Duodenal mucosa (tissue), 2 donors: ENCODE data around the gene ATG4B.
"Not testable (repeated sequence)": the region's sequence is repeated elsewhere in the genome, so short reads cannot be mapped to it uniquely, and the experiment has no call there.

Experiments
- H3K27ac ChIP-seq: one replicate; pipeline ENCODE4 v1.7.0; 2013; ENCODE audit warnings: low read depth, low read length
- H3K27me3 ChIP-seq, 2 donors: one replicate each; pipeline ENCODE4 v1.7.0; 2013; ENCODE audit warnings: low read length in 2 of 2, control low read depth in 1 of 2; ENCODE audit not compliant: insufficient read depth in 2 of 2, control insufficient read depth in 1 of 2
- H3K36me3 ChIP-seq, 2 donors: one replicate each; pipeline ENCODE4 v1.7.0; 2013; ENCODE audit warnings: low read length in 2 of 2, control low read depth in 1 of 2; ENCODE audit not compliant: insufficient read depth in 2 of 2, control insufficient read depth in 1 of 2
- H3K4me1 ChIP-seq, 2 donors: one replicate each; pipeline ENCODE4 v1.7.0; 2013; ENCODE audit warnings: low read length in 2 of 2, control low read depth in 1 of 2; ENCODE audit not compliant: insufficient read depth in 2 of 2, control insufficient read depth in 1 of 2
- H3K4me3 ChIP-seq, 2 donors: one replicate each; pipeline ENCODE4 v1.7.0; 2013; ENCODE audit warnings: low read length in 2 of 2, low read depth in 1 of 2
- H3K9ac ChIP-seq, 2 donors: one replicate each; pipeline ENCODE4 v1.7.0; 2013; ENCODE audit warnings: low read length in 2 of 2, low read depth in 1 of 2
- H3K9me3 ChIP-seq, 2 donors: one replicate each; pipeline ENCODE4 v1.7.0; 2013; ENCODE audit warnings: low read length in 2 of 2, control low read depth in 1 of 2; ENCODE audit not compliant: control insufficient read depth in 1 of 2

The ATG4B gene

DNA sequence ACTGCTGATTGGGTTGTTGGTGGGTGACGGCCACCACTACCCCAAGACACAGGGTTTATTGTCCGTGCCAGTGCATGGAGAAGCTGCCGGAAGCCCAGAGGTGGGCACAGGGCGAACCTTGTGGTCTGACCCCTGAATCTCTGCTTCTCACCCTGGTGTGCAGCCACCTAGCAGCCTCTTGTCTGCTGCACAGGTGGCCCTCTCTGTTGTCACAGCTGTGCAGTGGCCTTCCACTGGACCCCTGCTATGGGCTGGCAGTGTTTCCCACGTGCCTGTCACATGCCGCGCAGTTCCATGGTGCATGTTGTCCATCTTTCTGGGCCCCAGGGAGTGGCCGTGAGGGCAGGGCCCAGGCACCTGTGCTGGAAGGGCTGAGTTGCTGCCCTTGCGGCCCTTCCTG is 15.2 kb downstream of the ATG4B start:
- Histone ChIP-seq H3K9ac (no peak overlapping the region), H3K27me3 (no peaks in the 10 kb centered on the region), H3K27ac (no peak overlapping the region), H3K4me3 (no peak overlapping the region), H3K36me3 (peaks cover 17 to 60% of the 10 kb centered on the region in 2 donors), H3K9me3 (no peaks in the 10 kb centered on the region), H3K4me1 (peaks cover 0 to 5% of the 10 kb centered on the region in 2 donors)

DNA sequence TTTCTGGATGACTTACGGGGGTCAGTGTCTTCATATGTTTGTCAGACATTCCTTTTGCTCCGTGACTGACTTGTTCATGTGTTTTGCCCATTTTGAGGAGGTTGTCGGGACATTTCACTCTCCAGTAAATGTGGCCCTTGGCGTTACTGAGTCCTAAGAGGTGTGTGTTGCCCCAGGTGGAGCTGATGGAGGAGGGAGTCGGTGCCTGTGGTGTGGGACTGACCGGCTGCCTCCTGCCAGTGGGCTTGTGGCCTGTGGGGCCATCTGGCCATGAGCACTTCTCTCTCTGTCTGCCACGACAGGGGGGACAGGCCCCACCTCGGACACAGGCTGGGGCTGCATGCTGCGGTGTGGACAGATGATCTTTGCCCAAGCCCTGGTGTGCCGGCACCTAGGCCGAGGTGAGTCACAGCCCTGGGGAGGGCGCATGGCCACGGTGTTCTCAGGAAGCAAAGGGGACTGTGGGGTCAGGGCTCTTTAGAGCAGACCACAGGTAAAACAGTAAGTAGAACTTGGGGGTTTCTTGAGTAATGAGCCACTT is 15.8 kb downstream of the ATG4B start:
- Histone ChIP-seq H3K27me3 (no peaks in the 10 kb centered on the region), H3K36me3 (peaks cover 17 to 64% of the 10 kb centered on the region in 2 donors), H3K9me3 (no peaks in the 10 kb centered on the region), H3K9ac (no peak overlapping the region), H3K4me3 (no peak overlapping the region), H3K4me1 (peaks cover 0 to 5% of the 10 kb centered on the region in 2 donors), H3K27ac (no peak overlapping the region)

DNA sequence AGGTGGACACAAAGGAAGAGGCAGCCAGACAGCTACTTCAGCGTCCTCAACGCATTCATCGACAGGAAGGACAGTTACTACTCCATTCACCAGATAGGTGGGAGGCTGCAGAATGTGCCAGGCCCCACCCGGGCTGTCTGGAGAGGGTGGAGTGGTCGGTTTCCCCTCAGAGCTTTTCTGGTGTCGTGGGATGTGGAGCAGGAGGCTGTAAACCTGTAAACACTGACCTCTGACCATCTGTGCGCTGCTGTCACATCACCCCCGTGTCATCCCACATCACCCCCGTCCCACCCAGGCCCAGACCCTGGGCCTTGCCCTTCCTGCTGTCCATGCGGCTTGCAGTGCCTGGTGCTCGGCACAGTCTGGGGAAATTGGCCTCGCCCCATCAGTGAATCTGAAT is 17.1 kb downstream of the ATG4B start:
- peaks cover 0 to 5% of the 10 kb centered on the region in 2 donors for H3K4me1 ChIP-seq
- no peaks in the 10 kb centered on the region for H3K27me3 ChIP-seq
- no peaks in the 10 kb centered on the region for H3K9me3 ChIP-seq
- no peak overlapping the region for H3K9ac ChIP-seq
- no peak overlapping the region for H3K4me3 ChIP-seq
- H3K36me3 ChIP-seq, result peaks cover 17 to 77% of the 10 kb centered on the region in 2 donors
- H3K27ac ChIP-seq, result no peak overlapping the region

DNA sequence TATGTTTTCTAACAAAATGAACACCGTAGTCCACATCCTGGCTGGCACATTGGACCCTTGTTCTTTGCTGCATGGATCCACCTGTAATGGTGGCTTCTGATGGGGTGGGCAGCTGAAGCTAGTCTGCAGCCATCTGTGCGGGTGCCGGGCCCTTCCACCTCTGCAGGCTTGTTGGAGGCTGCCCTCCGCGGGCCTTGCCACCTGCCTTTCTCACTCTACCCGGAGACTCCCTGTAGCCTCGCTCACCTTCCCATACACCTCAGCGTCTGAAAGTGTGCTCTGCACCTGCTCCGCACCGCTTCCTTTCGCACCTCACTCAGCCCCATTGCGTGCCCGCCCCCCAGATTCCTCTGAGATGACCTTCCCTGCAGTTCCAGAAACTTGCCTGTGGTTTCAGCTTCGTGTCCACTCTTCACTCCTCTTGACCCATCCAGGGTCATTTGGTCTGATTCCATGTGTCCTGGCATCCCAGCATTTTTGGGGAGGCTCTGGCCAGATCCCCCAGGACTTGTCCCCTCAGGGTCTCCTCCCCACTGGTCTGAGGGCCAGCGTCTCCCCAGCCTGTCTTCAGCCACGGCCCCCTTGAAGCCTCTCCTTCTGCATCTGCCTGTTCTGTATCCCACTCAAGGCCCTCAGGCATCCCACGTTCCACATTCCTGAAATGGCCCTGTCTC is 18.2 kb downstream of the ATG4B start:
- no peaks in the 10 kb centered on the region for H3K9me3 ChIP-seq
- no peaks in the 10 kb centered on the region for H3K27me3 ChIP-seq
- H3K4me1 ChIP-seq, result no peaks in the 10 kb centered on the region
- no peak overlapping the region for H3K27ac ChIP-seq
- no peak overlapping the region for H3K4me3 ChIP-seq
- no peak overlapping the region for H3K9ac ChIP-seq
- peaks cover 20 to 80% of the 10 kb centered on the region in 2 donors for H3K36me3 ChIP-seq

DNA sequence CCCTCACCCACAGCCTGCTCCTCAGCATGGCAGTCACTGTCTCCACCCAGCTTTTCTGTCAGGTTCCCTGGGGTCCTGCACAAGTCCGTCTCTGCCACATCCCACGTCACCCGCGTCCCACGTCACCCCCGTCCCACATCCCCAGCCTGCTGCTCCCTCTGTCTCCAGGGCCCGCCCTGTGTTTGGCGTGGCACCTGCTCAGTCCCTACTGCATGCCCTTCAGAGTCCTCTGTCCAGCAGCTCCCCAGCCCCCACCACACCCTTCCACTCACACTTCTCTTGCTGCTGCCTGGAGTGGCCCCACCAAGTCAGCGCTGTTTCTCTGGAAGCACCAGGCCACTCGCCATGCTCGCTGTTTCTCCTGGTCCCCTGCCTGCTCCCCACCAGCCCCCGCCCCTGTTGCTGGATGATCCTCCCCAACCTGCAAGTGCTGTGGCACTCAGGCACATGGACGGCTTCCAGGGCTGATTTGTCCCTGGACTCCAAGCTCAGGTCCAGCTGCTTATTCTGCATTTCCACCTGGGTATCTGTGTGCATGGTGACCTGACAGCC is 18.8 kb downstream of the ATG4B start:
- Histone ChIP-seq H3K9ac (no peak overlapping the region), H3K4me3 (no peak overlapping the region), H3K36me3 (peaks cover 20 to 85% of the 10 kb centered on the region in 2 donors), H3K9me3 (no peaks in the 10 kb centered on the region), H3K27me3 (no peaks in the 10 kb centered on the region), H3K4me1 (no peaks in the 10 kb centered on the region), H3K27ac (no peak overlapping the region)

DNA sequence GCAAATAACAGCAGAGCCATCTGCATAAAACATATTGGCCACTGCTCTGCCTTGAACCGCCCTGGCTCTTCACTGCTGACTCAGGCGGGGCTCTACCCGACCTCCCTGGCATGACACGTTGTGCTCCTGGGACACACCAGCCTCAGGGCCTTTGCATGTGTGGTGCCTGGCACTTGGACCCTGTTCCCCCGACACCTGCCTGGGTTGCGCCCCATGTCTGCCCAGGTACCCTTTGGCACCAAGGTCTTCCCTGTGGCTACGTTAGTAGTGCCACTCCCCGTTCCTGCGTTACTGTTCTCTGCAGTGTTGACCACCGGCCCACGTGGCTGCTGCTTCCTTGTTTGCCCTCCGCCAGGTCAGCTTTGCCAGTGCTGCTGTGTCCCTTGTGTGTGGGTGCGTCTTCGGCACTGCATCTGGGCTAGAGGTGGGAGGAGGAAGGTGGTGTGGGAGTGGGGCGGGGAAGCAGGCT is 20.3 kb downstream of the ATG4B start:
- H3K27ac ChIP-seq, result no peak overlapping the region
- H3K27me3 ChIP-seq, result no peaks in the 10 kb centered on the region
- H3K9ac ChIP-seq, result no peak overlapping the region
- H3K4me1 ChIP-seq, result no peaks in the 10 kb centered on the region
- peaks cover 16 to 81% of the 10 kb centered on the region in 2 donors for H3K36me3 ChIP-seq
- H3K4me3 ChIP-seq, result no peak overlapping the region
- H3K9me3 ChIP-seq, result no peaks in the 10 kb centered on the region

DNA sequence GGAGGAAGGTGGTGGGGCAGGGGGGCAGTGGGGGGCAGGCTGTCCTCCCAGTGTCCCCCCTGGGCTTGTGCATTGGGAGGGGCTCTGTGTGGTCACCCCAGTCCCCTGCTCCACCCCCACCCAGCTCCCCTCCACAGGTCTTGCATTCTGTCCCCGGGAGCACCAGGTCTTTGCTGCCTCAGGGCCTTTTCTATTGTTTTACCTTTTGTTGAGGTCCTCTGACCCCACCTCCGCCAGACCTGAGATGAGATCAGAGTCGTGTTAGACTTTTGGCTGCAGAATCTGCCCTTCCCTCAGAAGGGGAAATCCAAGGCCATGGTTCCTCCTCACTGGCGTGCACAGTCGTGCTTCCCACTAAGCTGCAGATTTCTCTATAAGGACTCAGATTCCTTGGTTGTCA is 20.8 kb downstream of the ATG4B start:
- Histone ChIP-seq H3K4me1 (no peaks in the 10 kb centered on the region), H3K9me3 (no peaks in the 10 kb centered on the region), H3K4me3 (no peak overlapping the region), H3K9ac (no peak overlapping the region), H3K27me3 (no peaks in the 10 kb centered on the region), H3K36me3 (peaks cover 12 to 76% of the 10 kb centered on the region in 2 donors), H3K27ac (no peak overlapping the region)

DNA sequence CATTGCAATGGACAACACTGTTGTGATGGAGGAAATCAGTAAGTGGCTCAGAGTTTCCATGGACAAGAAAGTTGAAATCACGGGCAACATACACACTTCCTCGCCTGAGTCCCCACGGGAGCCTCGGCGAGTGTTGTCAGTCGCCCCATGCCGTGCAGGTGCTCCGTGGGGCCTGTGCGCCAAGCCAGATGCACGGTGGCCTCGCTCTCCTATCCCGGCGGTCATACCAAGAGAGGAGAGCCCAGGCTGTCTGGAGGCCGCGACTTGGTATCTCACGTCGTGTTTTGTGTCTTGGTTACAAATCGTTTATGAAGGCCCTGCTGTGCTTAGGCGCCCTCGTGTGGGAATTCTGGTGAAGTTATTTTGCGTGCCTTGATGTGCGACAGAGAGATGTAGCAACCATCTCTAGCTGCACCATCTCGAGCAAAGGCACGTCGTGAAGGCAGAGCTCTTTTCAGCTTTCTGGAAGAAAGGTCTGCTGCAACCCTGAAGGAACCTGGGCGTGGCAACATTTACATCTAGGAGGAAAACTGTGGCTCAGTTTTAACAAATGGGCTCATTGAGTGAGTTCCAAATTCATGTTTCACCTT is 21.8 kb downstream of the ATG4B start:
- Histone ChIP-seq H3K36me3 (peaks cover 10 to 70% of the 10 kb centered on the region in 2 donors), H3K4me1 (no peaks in the 10 kb centered on the region), H3K27me3 (no peaks in the 10 kb centered on the region), H3K27ac (no peak overlapping the region), H3K9me3 (no peaks in the 10 kb centered on the region), H3K9ac (no peak overlapping the region), H3K4me3 (no peak overlapping the region)

DNA sequence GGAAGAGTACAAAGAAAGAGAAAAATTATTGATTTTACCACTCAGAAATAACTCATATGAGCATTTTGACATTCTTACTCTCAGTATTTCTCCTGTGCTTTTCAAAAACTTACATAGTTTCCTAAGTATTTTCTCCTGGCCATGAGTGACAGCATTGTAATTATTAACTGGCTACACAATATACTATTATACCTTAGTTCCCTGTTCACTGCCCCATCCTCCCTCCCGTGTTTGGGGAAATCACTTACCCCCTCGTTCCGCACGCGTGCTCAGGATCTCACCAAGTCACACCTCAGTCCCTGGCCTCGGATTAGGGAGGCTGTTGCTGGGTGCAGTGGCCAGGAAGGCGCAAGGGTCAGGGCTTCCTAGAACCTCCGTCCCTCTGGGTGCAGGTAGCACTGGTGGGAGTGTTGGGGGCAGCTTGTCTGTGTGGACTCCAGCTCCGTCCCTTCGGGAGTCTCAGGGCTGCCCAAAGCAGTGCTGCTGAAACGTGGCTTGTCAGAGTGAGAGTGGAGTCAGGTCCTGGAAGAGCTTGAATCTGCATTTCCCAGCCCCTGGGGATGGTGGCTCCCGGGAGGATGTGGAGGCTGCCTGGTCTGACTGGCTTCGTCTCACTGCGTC is 23.2 kb downstream of the ATG4B start:
- H3K4me3 ChIP-seq, result no peak overlapping the region
- peaks cover 4 to 56% of the 10 kb centered on the region in 2 donors for H3K36me3 ChIP-seq
- no peaks in the 10 kb centered on the region for H3K27me3 ChIP-seq
- no peaks in the 10 kb centered on the region for H3K9me3 ChIP-seq
- no peak overlapping the region for H3K27ac ChIP-seq
- no peak overlapping the region for H3K9ac ChIP-seq
- no peaks in the 10 kb centered on the region for H3K4me1 ChIP-seq

DNA sequence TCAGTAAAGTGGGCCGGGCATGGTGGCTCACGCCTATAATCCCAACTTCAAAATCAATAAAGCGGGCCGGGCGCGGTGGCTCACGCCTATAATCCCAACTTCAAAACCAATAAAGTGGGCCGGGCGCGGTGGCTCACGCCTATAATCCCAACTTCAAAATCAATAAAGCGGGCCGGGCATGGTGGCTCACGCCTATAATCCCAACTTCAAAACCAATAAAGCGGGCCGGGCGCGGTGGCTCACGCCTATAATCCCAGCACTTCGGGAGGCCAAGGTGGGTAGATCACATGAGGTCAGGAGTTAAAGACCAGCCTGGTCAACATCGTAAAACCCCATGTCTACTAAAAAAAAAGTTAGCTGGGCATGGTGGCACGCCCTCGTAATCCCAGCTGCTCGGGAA is 25.2 kb downstream of the ATG4B start:
- H3K4me3 ChIP-seq, H3K4me1 ChIP-seq, H3K9me3 ChIP-seq, H3K27me3 ChIP-seq, H3K27ac ChIP-seq, H3K9ac ChIP-seq: not testable (repeated sequence)
- H3K36me3 ChIP-seq, result peaks cover 13 to 53% of the 10 kb centered on the region in 2 donors
